Adipocyte (in vitro differentiated cells): ENCODE measurements around the gene CAPN10.

Source experiments
- DNase-seq: peaks from one replicate; pipeline ENCODE4 v3.0.0-alpha.2; 2015; ENCODE audit warnings: low read depth
- H3K27me3 ChIP-seq: replicated peaks from 2 replicates; pipeline ENCODE4 v1.7.0; 2013; ENCODE audit warnings: mild to moderate bottlenecking, low read length, moderate library complexity; ENCODE audit not compliant: control insufficient read depth, insufficient read depth
- H3K36me3 ChIP-seq: 2 replicates; pipeline ENCODE4 v1.7.0; 2013; ENCODE audit warnings: low read length, mild to moderate bottlenecking, moderate library complexity; ENCODE audit not compliant: control insufficient read depth, insufficient read depth, severe bottlenecking
- H3K4me1 ChIP-seq: 2 replicates; pipeline ENCODE4 v1.7.0; 2013; ENCODE audit warnings: mild to moderate bottlenecking, low read length, moderate library complexity; ENCODE audit not compliant: control insufficient read depth, insufficient read depth
- H3K4me3 ChIP-seq: 2 replicates; pipeline ENCODE4 v1.7.0; 2013; ENCODE audit warnings: mild to moderate bottlenecking, low read length, moderate library complexity
- H3K9ac ChIP-seq: 2 replicates; pipeline ENCODE4 v1.7.0; 2013; ENCODE audit warnings: mild to moderate bottlenecking, low read length, moderate library complexity
- H3K9me3 ChIP-seq: 2 replicates; pipeline ENCODE4 v1.7.0; 2013; ENCODE audit warnings: mild to moderate bottlenecking, low read length, moderate library complexity; ENCODE audit not compliant: control insufficient read depth

The CAPN10 gene

DNA sequence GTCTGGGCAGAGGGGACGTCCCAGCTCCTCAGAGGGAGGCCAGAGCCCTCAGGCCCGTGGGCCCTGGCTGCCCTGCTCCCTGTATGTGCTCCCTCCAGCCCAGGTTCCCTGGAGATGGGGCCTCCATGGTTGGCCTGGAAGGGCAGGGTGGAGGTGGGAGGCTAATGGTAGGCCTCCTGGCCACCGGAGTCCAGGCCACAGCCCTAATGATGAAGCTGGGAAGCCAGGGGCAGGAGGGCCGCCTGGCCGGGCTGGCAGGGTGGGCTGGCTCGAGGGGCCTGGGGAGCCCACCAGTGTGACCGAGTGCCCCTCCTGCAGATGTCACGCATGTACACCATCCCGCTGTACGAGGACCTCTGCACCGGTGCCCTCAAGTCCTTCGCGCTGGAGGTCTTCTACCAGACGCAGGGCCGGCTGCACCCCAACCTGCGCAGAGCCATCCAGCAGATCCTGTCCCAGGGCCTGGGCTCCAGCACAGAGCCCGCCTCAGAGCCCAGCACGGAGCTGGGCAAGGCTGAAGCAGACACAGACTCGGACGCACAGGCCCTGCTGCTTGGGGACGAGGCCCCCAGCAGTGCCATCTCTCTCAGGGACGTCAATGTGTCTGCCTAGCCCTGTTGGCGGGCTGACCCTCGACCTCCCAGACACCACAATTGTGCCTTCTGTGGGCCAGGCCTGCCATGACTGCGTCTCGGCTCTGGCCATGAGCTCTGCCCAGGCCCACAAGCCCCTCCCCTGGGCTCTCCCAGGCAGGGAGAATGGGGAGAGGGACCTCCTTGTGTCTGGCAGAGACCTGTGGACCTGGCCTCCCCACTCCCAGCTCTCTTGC is 9.0 kb upstream of the CAPN10 start:
- peak overlapping the region; percentile 46 for H3K9ac ChIP-seq
- H3K4me3 ChIP-seq = no peak overlapping the region
- H3K36me3 ChIP-seq = peaks cover 39% of the 10 kb centered on the region
- no peaks in the 10 kb centered on the region for H3K27me3 ChIP-seq
- DNase-seq = no peak
- H3K4me1 ChIP-seq = peaks cover 31% of the 10 kb centered on the region
- H3K9me3 ChIP-seq = no peaks in the 10 kb centered on the region

DNA sequence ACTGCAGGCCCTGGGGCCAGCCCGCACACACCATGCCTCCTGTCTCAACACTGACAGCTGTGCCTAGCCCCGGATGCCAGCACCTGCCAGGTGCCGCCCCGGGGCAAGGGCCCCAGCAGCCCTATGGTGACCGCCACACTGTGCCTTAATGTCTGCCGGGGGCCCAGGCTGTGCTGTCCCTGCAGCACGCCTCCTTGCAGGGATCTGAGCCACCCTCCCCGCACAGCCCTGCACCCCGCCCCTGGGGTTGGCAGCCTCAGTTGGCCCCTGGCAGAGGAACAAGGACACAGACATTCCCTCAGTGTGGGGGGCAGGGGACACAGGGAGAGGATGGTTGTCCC is 8.5 kb upstream of the CAPN10 start:
- Histone ChIP-seq H3K36me3 (peaks cover 39% of the 10 kb centered on the region), H3K9ac (peak overlapping the region; percentile 46), H3K9me3 (no peaks in the 10 kb centered on the region), H3K4me3 (no peak overlapping the region), H3K27me3 (no peaks in the 10 kb centered on the region), H3K4me1 (peaks cover 31% of the 10 kb centered on the region)
- DNase-seq = no peak

DNA sequence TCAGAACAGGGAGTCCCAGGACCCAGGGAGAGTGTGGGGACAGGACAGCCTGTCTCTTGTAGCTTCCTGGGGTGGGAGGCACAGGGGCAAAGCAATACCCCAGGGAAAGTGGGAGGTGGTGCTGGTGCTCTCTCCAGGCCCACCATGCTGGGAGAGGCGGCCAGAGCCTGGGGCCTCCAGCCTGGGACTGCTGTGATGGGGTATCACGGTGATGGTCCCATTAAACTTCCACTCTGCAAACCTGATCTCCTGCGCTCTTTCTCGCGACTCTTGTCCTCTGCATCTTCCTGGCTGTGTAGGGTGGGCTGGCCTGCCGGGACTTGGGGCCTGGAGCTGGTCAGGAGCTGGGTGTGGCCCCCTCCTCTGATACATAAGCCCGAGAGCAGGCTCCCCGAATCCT is 8.0 kb upstream of the CAPN10 start:
- no peaks in the 10 kb centered on the region for H3K27me3 ChIP-seq
- peaks cover 39% of the 10 kb centered on the region for H3K36me3 ChIP-seq
- no peaks in the 10 kb centered on the region for H3K9me3 ChIP-seq
- H3K4me1 ChIP-seq = peaks cover 31% of the 10 kb centered on the region
- DNase-seq = no peak
- H3K9ac ChIP-seq = peak overlapping the region; percentile 46
- H3K4me3 ChIP-seq = no peak overlapping the region

DNA sequence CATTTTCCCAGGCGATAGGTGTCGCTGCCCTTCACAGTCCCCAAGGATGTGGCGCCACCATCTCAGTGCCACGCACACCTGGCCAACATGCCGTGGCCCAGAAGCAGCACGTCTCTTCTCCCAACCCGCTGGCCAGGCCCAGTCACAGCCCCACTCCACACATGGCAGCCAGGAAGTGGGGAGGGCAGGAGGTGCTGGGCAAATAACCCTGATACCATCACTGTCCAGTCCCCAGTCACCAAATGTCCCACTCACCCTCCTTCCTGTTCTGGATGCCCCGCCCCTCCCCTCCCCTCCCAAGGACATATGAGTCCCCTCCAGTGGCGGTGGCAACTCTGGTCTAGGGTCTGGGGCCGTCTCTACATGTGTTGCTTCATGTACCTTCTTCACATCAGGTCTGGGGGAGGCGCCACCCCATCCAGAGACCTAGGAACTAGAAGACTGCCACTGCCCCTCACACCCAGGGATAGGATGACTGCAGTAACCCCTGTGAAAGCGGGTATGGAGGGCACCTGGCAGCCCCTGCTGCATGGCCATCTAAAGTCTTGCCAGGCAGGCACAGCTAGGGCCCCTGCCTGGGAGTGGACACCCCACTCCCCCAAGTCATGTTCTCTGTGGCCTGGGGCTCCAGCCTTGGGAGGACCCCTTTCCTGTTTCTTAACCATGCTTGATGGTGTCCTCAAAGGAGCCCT is 7.3 kb upstream of the CAPN10 start:
- H3K36me3 ChIP-seq = peaks cover 39% of the 10 kb centered on the region
- no peaks in the 10 kb centered on the region for H3K9me3 ChIP-seq
- no peak for DNase-seq
- H3K27me3 ChIP-seq = no peaks in the 10 kb centered on the region
- H3K4me1 ChIP-seq = peaks cover 31% of the 10 kb centered on the region
- peak overlapping the region; percentile 75 for H3K9ac ChIP-seq
- H3K4me3 ChIP-seq = no peak overlapping the region

DNA sequence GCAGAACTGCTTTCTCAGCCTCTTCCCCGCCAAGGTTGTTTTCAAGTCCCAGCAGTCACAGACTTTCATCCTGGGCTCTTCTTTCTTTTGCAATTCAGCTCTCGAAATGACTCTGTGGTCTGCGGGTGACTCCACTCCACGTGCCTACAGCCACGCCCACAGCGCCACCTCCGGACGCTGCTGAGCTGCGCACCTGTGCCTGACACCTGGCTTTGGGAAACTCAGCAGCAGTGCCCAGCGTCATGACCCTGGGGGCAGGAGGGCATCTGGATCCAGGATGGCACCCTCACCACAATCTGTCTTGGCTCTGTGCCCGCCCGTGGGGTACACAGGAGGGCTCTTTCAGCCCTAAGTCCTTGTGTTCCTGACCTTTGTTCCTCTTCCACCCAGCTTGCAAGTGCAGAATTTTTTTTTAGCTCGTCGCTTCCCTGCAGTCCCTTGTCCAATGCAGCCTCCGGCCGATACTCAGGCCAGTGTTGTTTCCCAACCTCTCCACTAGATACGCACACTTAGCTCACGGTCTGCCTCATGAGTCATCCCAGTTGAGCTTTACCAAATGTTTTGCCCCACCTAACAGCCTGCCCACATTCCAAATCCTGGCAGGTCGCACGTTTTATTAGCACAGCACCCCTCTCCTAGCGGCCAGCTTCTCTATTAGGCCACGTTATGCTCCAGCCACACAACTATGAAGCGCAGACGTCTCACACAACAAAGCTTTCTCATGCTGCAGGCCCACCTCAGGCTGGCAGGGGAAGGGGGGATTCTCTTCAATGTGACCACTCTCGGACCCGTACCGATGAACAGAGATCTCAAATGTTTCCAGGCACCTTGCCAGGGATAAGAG is 6.5 kb upstream of the CAPN10 start:
- Histone ChIP-seq H3K4me1 (peaks cover 37% of the 10 kb centered on the region), H3K27me3 (no peaks in the 10 kb centered on the region), H3K9me3 (no peaks in the 10 kb centered on the region), H3K4me3 (peak overlapping the region; percentile 65), H3K9ac (peak overlapping the region; percentile 75), H3K36me3 (peaks cover 33% of the 10 kb centered on the region)
- DNase-seq = no peak

DNA sequence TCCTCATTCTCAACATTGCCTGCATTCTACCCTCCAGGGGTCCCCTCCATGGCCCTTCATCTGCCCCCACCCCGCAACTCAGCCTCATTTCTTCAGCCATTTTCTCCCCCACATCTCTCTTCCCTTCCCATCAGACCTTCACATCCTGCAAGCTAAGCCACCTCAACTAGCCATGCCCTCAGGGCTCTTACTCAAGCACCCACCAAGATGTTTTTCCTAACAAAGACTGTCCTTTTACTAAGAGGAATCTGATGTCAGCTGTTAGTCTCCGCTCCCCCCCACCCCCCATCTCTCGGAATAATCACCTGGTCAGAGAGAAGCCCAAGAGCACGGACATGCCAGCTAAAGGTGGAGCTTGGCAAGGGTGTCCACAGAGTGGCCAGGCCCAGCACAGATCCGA is 4.7 kb upstream of the CAPN10 start:
- no peak overlapping the region for H3K4me3 ChIP-seq
- no peaks in the 10 kb centered on the region for H3K9me3 ChIP-seq
- H3K9ac ChIP-seq = no peak overlapping the region
- H3K4me1 ChIP-seq = peaks cover 45% of the 10 kb centered on the region
- H3K36me3 ChIP-seq = peaks cover 23% of the 10 kb centered on the region
- no peaks in the 10 kb centered on the region for H3K27me3 ChIP-seq
- DNase-seq = no peak

DNA sequence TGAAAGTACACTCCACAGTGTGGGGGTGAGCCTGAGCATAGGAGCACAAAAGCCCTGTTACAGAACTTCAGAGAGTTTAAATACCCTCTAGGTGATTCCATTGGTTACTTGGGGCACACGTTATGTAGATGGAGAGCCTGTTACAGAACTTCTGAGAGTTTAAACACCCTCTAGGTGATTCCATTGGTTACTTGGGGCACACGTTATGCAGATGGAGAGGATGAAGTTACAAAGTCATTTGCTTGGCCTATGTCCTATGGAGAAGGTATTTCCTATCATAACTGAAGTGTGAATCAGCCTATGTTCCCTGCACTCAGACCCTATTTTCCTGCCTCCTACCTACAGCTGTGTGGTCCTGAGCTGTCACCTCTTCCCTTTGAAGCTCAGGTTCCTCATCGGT is 3.8 kb upstream of the CAPN10 start:
- no peaks in the 10 kb centered on the region for H3K9me3 ChIP-seq
- H3K4me1 ChIP-seq = peaks cover 51% of the 10 kb centered on the region
- H3K27me3 ChIP-seq = no peaks in the 10 kb centered on the region
- H3K4me3 ChIP-seq = no peak overlapping the region
- peaks cover 13% of the 10 kb centered on the region for H3K36me3 ChIP-seq
- no peak for DNase-seq
- no peak overlapping the region for H3K9ac ChIP-seq

DNA sequence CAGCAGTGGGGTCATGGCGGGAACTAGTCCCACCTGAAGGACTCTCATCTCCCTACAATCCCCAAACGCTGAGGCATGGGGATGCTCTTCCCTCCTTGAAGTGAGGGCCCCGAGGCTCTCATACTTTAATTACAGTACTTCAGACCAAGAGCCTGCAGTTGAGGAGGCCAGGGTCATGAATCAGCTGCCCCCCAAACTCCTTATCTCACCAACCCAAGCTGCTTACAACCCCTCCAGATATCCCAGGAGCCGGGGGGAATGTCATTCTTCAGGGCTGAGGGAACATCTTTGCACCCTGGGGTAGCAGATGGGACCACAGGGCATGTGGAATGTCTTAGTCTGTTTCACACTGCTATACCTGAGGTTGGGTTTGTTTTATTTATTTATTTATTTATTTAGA is 2.8 kb upstream of the CAPN10 start:
- Histone ChIP-seq H3K9me3 (no peaks in the 10 kb centered on the region), H3K9ac (no peak overlapping the region), H3K27me3 (no peaks in the 10 kb centered on the region), H3K4me1 (peaks cover 49% of the 10 kb centered on the region), H3K4me3 (no peak overlapping the region), H3K36me3 (peaks cover 4% of the 10 kb centered on the region)
- DNase-seq = no peak

DNA sequence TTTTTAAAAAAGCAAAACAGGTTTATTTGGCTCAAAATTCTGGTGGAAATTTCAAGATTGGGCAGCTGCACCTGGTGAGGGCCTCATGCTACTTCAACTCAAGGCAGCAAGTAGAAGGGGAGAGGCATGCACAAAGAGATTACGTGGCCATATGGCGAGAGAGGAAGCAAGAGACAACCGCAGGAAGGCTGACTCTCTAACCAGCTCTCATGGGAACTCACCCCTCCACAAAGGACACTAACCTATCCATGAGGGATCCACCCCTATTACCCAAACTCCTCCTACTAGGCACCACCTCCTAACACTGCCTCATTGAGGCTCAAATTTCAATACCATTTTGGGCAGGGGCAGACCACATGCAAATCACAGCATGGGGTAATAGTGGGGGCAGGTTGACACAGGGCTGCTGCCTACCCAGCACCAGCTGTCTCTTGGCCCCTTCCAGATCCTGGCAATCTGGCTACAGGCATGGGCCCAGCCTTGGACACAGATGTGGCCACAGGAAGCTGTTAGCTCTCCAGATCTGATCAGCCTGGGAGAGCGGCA is 2.0 kb upstream of the CAPN10 start:
- Histone ChIP-seq H3K27me3 (no peaks in the 10 kb centered on the region), H3K9ac (no peak overlapping the region), H3K36me3 (peaks cover 3% of the 10 kb centered on the region), H3K4me1 (peaks cover 41% of the 10 kb centered on the region), H3K9me3 (no peaks in the 10 kb centered on the region), H3K4me3 (peak overlapping the region; percentile 90)
- no peak for DNase-seq

DNA sequence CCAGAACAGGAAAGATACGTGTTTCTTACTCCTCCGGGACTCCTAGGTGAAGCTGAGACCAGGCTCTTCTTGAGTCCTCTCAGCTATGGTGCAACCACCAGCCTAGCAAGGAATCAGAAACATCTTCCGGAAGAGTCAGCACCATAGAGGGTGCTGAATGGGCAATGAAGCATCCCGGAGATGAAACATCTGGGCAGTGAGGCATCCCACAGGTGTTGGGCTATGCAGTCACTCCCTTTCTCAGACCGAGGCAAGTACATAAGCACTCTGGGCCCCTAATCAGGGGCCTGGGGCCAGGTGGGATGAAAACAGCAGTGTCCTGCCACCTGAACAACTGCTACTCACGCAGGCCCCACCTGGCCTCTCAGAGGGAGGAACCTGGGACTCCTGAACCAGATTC is 1.4 kb upstream of the CAPN10 start:
- Histone ChIP-seq H3K27me3 (no peaks in the 10 kb centered on the region), H3K36me3 (peaks cover 6% of the 10 kb centered on the region), H3K9ac (peak overlapping the region; percentile 94), H3K9me3 (no peaks in the 10 kb centered on the region), H3K4me3 (peak overlapping the region; percentile 90), H3K4me1 (peaks cover 36% of the 10 kb centered on the region)
- DNase-seq = no peak

DNA sequence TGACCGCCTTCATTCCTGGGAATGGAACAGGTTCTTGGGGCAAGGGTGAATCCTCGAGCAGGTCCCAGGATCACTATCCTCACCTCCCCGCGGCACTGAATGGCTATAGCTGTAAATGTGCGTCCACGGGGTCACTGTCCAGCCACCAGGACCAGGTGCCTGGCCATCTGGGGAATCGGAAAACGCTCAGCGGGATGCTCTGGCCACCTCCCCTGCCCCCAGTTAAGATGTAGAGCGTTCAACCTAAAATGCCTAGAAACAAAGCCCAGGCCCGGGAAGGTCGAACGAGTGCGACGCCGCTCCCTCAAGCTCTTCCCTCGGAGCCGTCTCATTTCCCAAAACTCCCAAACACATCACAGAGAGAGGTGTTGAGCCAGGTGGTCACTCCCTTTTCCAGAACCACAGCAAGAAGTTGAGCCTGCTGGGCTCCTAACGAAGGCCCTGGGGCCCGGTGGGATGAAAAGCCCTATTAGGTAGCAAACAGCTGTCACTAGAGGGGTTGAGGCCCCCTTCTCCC is 795 bp upstream of the CAPN10 start:
- Histone ChIP-seq H3K9ac (peak overlapping the region; percentile 94), H3K4me1 (peaks cover 29% of the 10 kb centered on the region), H3K27me3 (no peaks in the 10 kb centered on the region), H3K36me3 (peaks cover 9% of the 10 kb centered on the region), H3K9me3 (no peaks in the 10 kb centered on the region), H3K4me3 (peak overlapping the region; percentile 90)
- no peak for DNase-seq
